ENCODE measurements around the gene TCOF1. TPM values are rescaled to one million over a fixed set of nuclear protein-coding genes. Genes with fewer than 3 reads are reported as not detected.
A peak's percentile ranks its signal among the peaks of the same experiment; 100 is the strongest.

The TCOF1 gene
- polyA plus RNA-seq, 1 donor (not counting 4 experiments of a cell fraction or from before 2014, with no cell fraction given) = 13.6 TPM

- no peaks in the 10 kb centered on the region for H4K20me1 ChIP-seq (ENCODE audit: control insufficient read depth, extremely low read depth, insufficient read depth, low read length)
- no peaks in the 10 kb centered on the region for H3K79me2 ChIP-seq (ENCODE audit: control insufficient read depth, insufficient read depth, low read length)
- DNase-seq (ENCODE audit: low read depth, low spot score) = peak; percentile 13
- FAIRE-seq = no peak
- no peak overlapping the region for H3K27ac ChIP-seq (ENCODE audit: control insufficient read depth, insufficient read depth, low read length)
- no peak overlapping the region for H3K9ac ChIP-seq (ENCODE audit: control insufficient read depth, extremely low read depth, insufficient read depth, low read length)
- H3K4me1 ChIP-seq (ENCODE audit: control insufficient read depth, extremely low read depth, insufficient read depth, low read length) = no peaks in the 10 kb centered on the region
- H3K9me3 ChIP-seq (ENCODE audit: control insufficient read depth, low read depth, low read length) = no peaks in the 10 kb centered on the region
- dilution Hi-C loops (cut with MboI; ENCODE audit: extremely low pct_ligation_motif_present, low sequenced_read_pairs) = no loop called here
- H3K9me1 ChIP-seq (ENCODE audit: control insufficient read depth, extremely low read depth, insufficient read depth, low read length) = no peaks in the 10 kb centered on the region
- no peak overlapping the region for H3K4me3 ChIP-seq (ENCODE audit: control insufficient read depth in 2 of 3, extremely low read depth in 1 of 3, insufficient read depth in 2 of 3, low read depth in 1 of 3, low read length in 3 of 3)
- H2AFZ ChIP-seq (ENCODE audit: control insufficient read depth, low read length) = no peak overlapping the region
- no peaks in the 10 kb centered on the region for H3K27me3 ChIP-seq (ENCODE audit: control insufficient read depth, extremely low read depth, insufficient read depth, low read length)
- no peak for TF ChIP-seq EZH2 (IDR thresholded peaks at IDR 0.05; ENCODE audit: low read length)
- TF ChIP-seq, protein P1, sequence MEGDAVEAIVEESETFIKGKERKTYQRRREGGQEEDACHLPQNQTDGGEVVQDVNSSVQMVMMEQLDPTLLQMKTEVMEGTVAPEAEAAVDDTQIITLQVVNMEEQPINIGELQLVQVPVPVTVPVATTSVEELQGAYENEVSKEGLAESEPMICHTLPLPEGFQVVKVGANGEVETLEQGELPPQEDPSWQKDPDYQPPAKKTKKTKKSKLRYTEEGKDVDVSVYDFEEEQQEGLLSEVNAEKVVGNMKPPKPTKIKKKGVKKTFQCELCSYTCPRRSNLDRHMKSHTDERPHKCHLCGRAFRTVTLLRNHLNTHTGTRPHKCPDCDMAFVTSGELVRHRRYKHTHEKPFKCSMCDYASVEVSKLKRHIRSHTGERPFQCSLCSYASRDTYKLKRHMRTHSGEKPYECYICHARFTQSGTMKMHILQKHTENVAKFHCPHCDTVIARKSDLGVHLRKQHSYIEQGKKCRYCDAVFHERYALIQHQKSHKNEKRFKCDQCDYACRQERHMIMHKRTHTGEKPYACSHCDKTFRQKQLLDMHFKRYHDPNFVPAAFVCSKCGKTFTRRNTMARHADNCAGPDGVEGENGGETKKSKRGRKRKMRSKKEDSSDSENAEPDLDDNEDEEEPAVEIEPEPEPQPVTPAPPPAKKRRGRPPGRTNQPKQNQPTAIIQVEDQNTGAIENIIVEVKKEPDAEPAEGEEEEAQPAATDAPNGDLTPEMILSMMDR (optimal IDR thresholded peaks at IDR 0.05 in 1 of 3, IDR thresholded peaks at IDR 0.05 in 1 of 3, conservative IDR thresholded peaks at IDR 0.05 in 1 of 3; ENCODE audit: extremely low read depth in 1 of 3, insufficient read depth in 2 of 3, low read length in 3 of 3) = no peak
- no peaks in the 10 kb centered on the region for H3K36me3 ChIP-seq (ENCODE audit: control insufficient read depth in 2 of 2, extremely low read depth in 1 of 2, insufficient read depth in 2 of 2, low read length in 2 of 2)
- no peak overlapping the region for H3K4me2 ChIP-seq (ENCODE audit: control insufficient read depth, extremely low read depth, insufficient read depth, low read depth, low read length)
Measured at GRCh38 chr5:150410524-150411244, 53.2 kb downstream of the TCOF1 start.

DNA sequence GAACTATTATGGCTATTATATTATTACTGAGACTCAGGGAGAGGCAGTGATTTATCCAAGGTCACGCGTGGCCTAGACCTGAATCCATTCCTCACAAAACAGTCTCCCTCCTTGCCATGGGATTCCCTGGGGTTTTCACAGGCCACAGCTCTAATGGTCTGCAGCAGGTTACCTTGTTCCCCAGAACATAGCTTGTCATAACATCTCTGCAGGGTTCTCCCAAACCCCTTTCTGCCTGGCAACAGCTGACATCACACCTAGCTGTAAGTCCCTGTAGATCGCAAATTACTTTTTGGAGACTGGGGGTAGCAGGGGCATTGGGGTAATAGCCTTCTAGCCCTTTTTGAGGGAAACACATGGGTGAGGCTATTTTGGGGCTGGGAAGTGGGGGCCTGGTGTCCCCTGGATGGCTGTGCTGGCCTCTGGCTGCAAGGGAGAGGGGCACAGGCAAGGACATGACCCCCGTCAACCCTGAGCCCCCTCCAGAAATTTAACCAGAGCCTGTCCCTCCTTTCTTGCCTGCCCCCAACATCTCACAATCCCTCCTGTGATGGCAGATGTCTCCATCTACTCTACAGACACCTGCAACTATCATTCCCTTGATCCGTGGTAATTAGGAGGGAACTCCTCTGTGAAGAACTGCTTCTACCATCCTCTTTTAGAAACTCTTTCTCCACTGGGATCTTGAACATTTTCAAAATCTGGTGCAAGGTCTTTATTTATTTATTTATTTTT lies 53.9 kb downstream of the TCOF1 start:
- FAIRE-seq (no peak), DNase-seq (ENCODE audit: low read depth, low spot score) (no peak)
- no peaks in the 10 kb centered on the region for H3K36me3 ChIP-seq (ENCODE audit: control insufficient read depth in 2 of 2, extremely low read depth in 1 of 2, insufficient read depth in 2 of 2, low read length in 2 of 2)
- no peaks in the 10 kb centered on the region for H3K79me2 ChIP-seq (ENCODE audit: control insufficient read depth, insufficient read depth, low read length)
- no peak overlapping the region for H3K4me3 ChIP-seq (ENCODE audit: control insufficient read depth in 2 of 3, extremely low read depth in 1 of 3, insufficient read depth in 2 of 3, low read depth in 1 of 3, low read length in 3 of 3)
- no peaks in the 10 kb centered on the region for H3K4me1 ChIP-seq (ENCODE audit: control insufficient read depth, extremely low read depth, insufficient read depth, low read length)
- TF ChIP-seq, protein P1 (optimal IDR thresholded peaks at IDR 0.05 in 1 of 3, IDR thresholded peaks at IDR 0.05 in 1 of 3, conservative IDR thresholded peaks at IDR 0.05 in 1 of 3; ENCODE audit: extremely low read depth in 1 of 3, insufficient read depth in 2 of 3, low read length in 3 of 3) = no peak
- TF ChIP-seq EZH2 (IDR thresholded peaks at IDR 0.05; ENCODE audit: low read length) = no peak
- no peak overlapping the region for H2AFZ ChIP-seq (ENCODE audit: control insufficient read depth, low read length)
- no peaks in the 10 kb centered on the region for H3K9me1 ChIP-seq (ENCODE audit: control insufficient read depth, extremely low read depth, insufficient read depth, low read length)
- dilution Hi-C loops (cut with MboI; ENCODE audit: extremely low pct_ligation_motif_present, low sequenced_read_pairs) = no loop called here
- no peak overlapping the region for H3K27ac ChIP-seq (ENCODE audit: control insufficient read depth, insufficient read depth, low read length)
- no peak overlapping the region for H3K9ac ChIP-seq (ENCODE audit: control insufficient read depth, extremely low read depth, insufficient read depth, low read length)
- no peaks in the 10 kb centered on the region for H3K27me3 ChIP-seq (ENCODE audit: control insufficient read depth, extremely low read depth, insufficient read depth, low read length)
- no peaks in the 10 kb centered on the region for H3K9me3 ChIP-seq (ENCODE audit: control insufficient read depth, low read depth, low read length)
- no peak overlapping the region for H3K4me2 ChIP-seq (ENCODE audit: control insufficient read depth, extremely low read depth, insufficient read depth, low read depth, low read length)
- H4K20me1 ChIP-seq (ENCODE audit: control insufficient read depth, extremely low read depth, insufficient read depth, low read length) = no peaks in the 10 kb centered on the region

Measured in keratinocyte (primary cell).